OCI-LY1 (cell line): ENCODE data around the gene ICE1.

ENCODE experiments used
- CTCF ChIP-seq: fragments of 200-600 bp; sonication (generic), shearing (Covaris generic); IDR thresholded peaks from 2 replicates; pipeline ENCODE4 v1.5.1; 2017; ENCODE audit warnings: mild to moderate bottlenecking, antibody characterized with exemption, low read length, moderate library complexity, mixed read lengths
- EZH2 ChIP-seq: fragments of 200-600 bp; sonication (generic), shearing (Covaris generic); IDR thresholded peaks from 2 replicates; pipeline ENCODE4 v1.8.0; 2017; ENCODE audit warnings: borderline replicate concordance, mixed run types, mild to moderate bottlenecking, antibody characterized with exemption, low read length, moderate library complexity, mixed read lengths

GRCh38 chr5:5374009-5374715 is 48.3 kb upstream of the ICE1 start:
- no peak for TF ChIP-seq CTCF
- TF ChIP-seq EZH2 = no peak
